ENCODE results near the gene PXK.
"Not testable (repeated sequence)": the region's sequence is repeated elsewhere in the genome, so short reads cannot be mapped to it uniquely, and the experiment has no call there.

PXK gene

GRCh38 chr3:58323529-58324390, 8.9 kb upstream of the PXK start:
- DNase-seq (ENCODE audit: low read depth): no peak

GRCh38 chr3:58324391-58325390, 8.0 kb upstream of the PXK start:
- no peak for DNase-seq (ENCODE audit: low read depth)

GRCh38 chr3:58325525-58325992, 7.1 kb upstream of the PXK start:
- DNase-seq (ENCODE audit: low read depth): no peak

GRCh38 chr3:58326267-58326900, 6.3 kb upstream of the PXK start:
- no peak for DNase-seq (ENCODE audit: low read depth)

GRCh38 chr3:58329150-58329921, 3.4 kb upstream of the PXK start:
- no peak for DNase-seq (ENCODE audit: low read depth)

- no peak for DNase-seq (ENCODE audit: low read depth)
Measured at GRCh38 chr3:58329922-58330413, 2.7 kb upstream of the PXK start.

GRCh38 chr3:58331593-58332152, 1.0 kb upstream of the PXK start:
- no peak for DNase-seq (ENCODE audit: low read depth)

GRCh38 chr3:58333206-58334012, 717 bp downstream of the PXK start:
- DNase-seq (ENCODE audit: low read depth): no peak

GRCh38 chr3:58334013-58334321, 1.3 kb downstream of the PXK start:
- DNase-seq (ENCODE audit: low read depth): no peak

GRCh38 chr3:58334506-58334884, 1.8 kb downstream of the PXK start:
- no peak for DNase-seq (ENCODE audit: low read depth)

GRCh38 chr3:58335652-58335947, 2.9 kb downstream of the PXK start:
- DNase-seq (ENCODE audit: low read depth): no peak

GRCh38 chr3:58336135-58336882, 3.6 kb downstream of the PXK start:
- peak; percentile 38 for DNase-seq (ENCODE audit: low read depth)

GRCh38 chr3:58337190-58337589, 4.5 kb downstream of the PXK start:
- no peak for DNase-seq (ENCODE audit: low read depth)

- not testable (repeated sequence) for DNase-seq (ENCODE audit: low read depth)
Measured at GRCh38 chr3:58339146-58339545, 6.5 kb downstream of the PXK start.

- DNase-seq (ENCODE audit: low read depth): no peak
Measured at GRCh38 chr3:58340594-58341244, 8.0 kb downstream of the PXK start.

GRCh38 chr3:58341376-58341775, 8.7 kb downstream of the PXK start:
- no peak for DNase-seq (ENCODE audit: low read depth)

GRCh38 chr3:58342676-58343075, 10.0 kb downstream of the PXK start:
- DNase-seq (ENCODE audit: low read depth): no peak

GRCh38 chr3:58345457-58345856, 12.8 kb downstream of the PXK start:
- DNase-seq (ENCODE audit: low read depth): no peak

GRCh38 chr3:58346368-58346767, 13.7 kb downstream of the PXK start:
- no peak for DNase-seq (ENCODE audit: low read depth)

Measured in fibroblast of the conjunctiva (primary cell).